Karpas-422 (cell line): ENCODE measurements around the gene CPA2. TPM values are rescaled to one million over a fixed set of nuclear protein-coding genes. Genes with fewer than 3 reads are reported as not detected.
"Not testable (repeated sequence)": the region's sequence is repeated elsewhere in the genome, so short reads cannot be mapped to it uniquely, and the experiment has no call there.

Experiments
- DNase-seq: peaks from one replicate; pipeline ENCODE4 v3.0.0-alpha.2; 2015
- H2AFZ ChIP-seq: fragments of 200-600 bp; sonication (generic); 2 replicates; pipeline ENCODE4 v1.6.1; 2014; ENCODE audit warnings: antibody characterized with exemption, low read length, mixed read lengths
- H3K27ac ChIP-seq: fragments of 200-600 bp; sonication (generic); 2 replicates; pipeline ENCODE4 v1.5.1; 2014; ENCODE audit warnings: mild to moderate bottlenecking, low read length, moderate library complexity
- H3K27me3 ChIP-seq: fragments of 200-600 bp; sonication (generic); 2 replicates; pipeline ENCODE4 v1.6.1; 2014; ENCODE audit warnings: low read length, mixed read lengths
- H3K36me3 ChIP-seq: fragments of 200-600 bp; sonication (generic); 2 replicates; pipeline ENCODE4 v1.6.1; 2014; ENCODE audit warnings: low read length, mixed read lengths; ENCODE audit not compliant: insufficient read depth
- H3K4me1 ChIP-seq: fragments of 200-600 bp; sonication (generic); 2 replicates; pipeline ENCODE4 v1.6.1; 2014; ENCODE audit warnings: mild to moderate bottlenecking, low read length, mixed read lengths
- H3K4me2 ChIP-seq: fragments of 200-600 bp; sonication (generic); 2 replicates; pipeline ENCODE4 v1.6.1; 2014; ENCODE audit warnings: low read length, low read depth, mild to moderate bottlenecking; ENCODE audit not compliant: poor library complexity, severe bottlenecking
- H3K4me3 ChIP-seq: fragments of 200-600 bp; sonication (generic); 2 replicates; pipeline ENCODE4 v1.5.1; 2014; ENCODE audit warnings: mild to moderate bottlenecking, antibody characterized with exemption, low read length, mixed read lengths
- H3K79me2 ChIP-seq: fragments of 200-600 bp; sonication (generic); 2 replicates; pipeline ENCODE4 v1.6.1; 2014; ENCODE audit warnings: mild to moderate bottlenecking, low read length, mixed read lengths
- H3K9ac ChIP-seq: fragments of 200-600 bp; sonication (generic); 2 replicates; pipeline ENCODE4 v1.6.0; 2014; ENCODE audit warnings: low read length
- H3K9me2 ChIP-seq: fragments of 200-600 bp; sonication (generic), shearing (Covaris generic); replicated peaks from 2 replicates; pipeline ENCODE4 v1.6.0; 2014; ENCODE audit warnings: mild to moderate bottlenecking, low read length, moderate library complexity; ENCODE audit not compliant: insufficient read depth
- H3K9me3 ChIP-seq: fragments of 300-700, 200-600 bp; sonication (generic); 2 replicates; pipeline ENCODE4 v1.6.1; 2014; ENCODE audit warnings: low read length, mixed read lengths
- H4K20me1 ChIP-seq: fragments of 200-600 bp; sonication (generic); 2 replicates; pipeline ENCODE4 v1.6.1; 2014; ENCODE audit warnings: mild to moderate bottlenecking, antibody characterized with exemption, low read length, low read depth; ENCODE audit not compliant: insufficient read depth
- total RNA-seq: library from RNA; depleted of rRNA; stranded (reverse); fragments of >200 nt; shearing (Covaris generic); gene quantifications from 2 replicates; pipeline ENCODE4 v1.2.3, GENCODE V29; 2014; ENCODE audit warnings: low replicate concordance

The CPA2 gene
- total RNA-seq, 1 experiment from 2014 or later = not detected

DNA sequence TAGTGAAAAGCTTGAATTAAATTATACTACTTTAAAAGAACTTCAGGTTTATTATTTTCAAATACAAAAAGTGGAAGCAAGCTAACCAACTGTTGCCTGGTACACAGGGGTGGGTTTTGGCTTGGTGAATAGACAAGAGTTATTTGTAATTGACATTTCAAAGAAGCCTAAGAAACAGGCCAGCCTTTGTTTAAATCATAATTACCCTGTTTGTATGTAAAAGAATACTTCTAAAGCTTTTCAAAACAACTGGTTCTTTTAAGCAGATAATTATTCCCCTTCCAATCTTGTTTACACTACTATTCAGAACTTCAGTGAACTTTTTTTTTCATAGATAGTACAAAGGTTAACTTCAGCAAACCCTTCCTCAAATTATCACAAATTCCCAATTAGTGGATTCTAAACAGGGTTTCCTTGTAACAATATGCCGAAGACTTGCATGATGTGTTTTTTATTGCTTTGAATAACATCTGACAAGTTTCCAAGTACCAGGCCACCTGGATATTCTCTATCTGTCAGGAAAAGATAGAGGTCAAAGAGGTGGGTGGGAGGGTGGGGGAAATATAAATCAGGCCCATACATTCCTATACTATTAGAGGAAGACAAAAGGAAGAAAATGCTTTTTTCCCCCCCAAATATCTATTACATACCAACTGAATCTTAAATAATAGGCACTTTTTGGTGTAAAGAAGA, 38.6 kb upstream of the CPA2 start:
- Histone ChIP-seq H2AFZ (no peak overlapping the region), H3K27ac (no peak overlapping the region), H3K36me3 (no peaks in the 10 kb centered on the region), H3K9me3 (no peaks in the 10 kb centered on the region), H4K20me1 (no peaks in the 10 kb centered on the region), H3K79me2 (no peaks in the 10 kb centered on the region), H3K4me1 (no peaks in the 10 kb centered on the region), H3K27me3 (no peaks in the 10 kb centered on the region), H3K9me2 (no peaks in the 10 kb centered on the region), H3K4me3 (no peak overlapping the region), H3K9ac (no peak overlapping the region), H3K4me2 (no peak overlapping the region)
- no peak for DNase-seq

DNA sequence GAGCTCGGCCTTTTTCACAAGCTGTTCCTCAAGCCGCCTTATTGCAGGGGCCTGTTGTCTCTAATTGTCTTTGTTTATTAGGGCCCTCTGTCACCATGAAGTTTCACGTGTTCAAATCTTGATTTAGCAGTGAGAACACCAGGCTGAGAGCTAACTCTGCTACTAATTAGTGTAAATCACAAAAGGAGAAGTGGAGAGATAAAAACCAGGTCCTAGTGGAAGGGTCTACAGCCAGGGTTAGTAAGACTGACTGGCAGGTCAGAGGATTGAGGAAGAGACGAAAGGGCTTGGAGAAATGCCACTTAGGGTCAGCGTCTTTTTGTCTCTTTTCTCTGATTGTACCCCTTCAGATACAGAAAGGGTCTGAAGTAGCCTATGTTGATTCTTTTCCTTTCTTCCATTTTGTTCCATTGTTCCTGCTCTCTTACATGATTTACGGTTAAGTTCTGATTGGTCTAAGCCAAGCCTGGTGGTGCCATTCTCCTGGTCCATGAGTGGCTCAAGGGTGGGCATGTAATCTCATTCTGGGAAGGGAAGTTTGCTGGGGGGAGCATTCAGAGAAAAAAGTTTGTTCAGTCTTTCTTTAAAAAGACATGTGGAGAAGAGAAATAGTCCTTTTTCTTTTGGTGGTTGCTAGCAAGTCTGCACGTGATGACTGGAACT, 37.7 kb upstream of the CPA2 start:
- DNase-seq = no peak
- Histone ChIP-seq H3K79me2 (no peaks in the 10 kb centered on the region), H3K4me1 (no peaks in the 10 kb centered on the region), H3K4me2 (no peak overlapping the region), H3K4me3 (no peak overlapping the region), H3K9me2 (no peaks in the 10 kb centered on the region), H3K9me3 (no peaks in the 10 kb centered on the region), H3K27ac (no peak overlapping the region), H3K27me3 (no peaks in the 10 kb centered on the region), H2AFZ (peak overlapping the region; percentile 36; the same call in 1 of the 2 replicates), H3K36me3 (no peaks in the 10 kb centered on the region), H3K9ac (no peak overlapping the region), H4K20me1 (no peaks in the 10 kb centered on the region)

GRCh38 chr7:130229981-130230380, 36.7 kb upstream of the CPA2 start:
- H3K4me1 ChIP-seq, H3K9me3 ChIP-seq, H3K27ac ChIP-seq, H3K79me2 ChIP-seq, H3K36me3 ChIP-seq, H2AFZ ChIP-seq, DNase-seq, H3K27me3 ChIP-seq, H4K20me1 ChIP-seq, H3K4me3 ChIP-seq, H3K9ac ChIP-seq, H3K4me2 ChIP-seq, H3K9me2 ChIP-seq: not testable (repeated sequence)

- H3K9me2 ChIP-seq = no peaks in the 10 kb centered on the region
- H3K9ac ChIP-seq = no peak overlapping the region
- H3K4me3 ChIP-seq = no peak overlapping the region
- DNase-seq = no peak
- no peaks in the 10 kb centered on the region for H3K4me1 ChIP-seq
- no peak overlapping the region for H3K4me2 ChIP-seq
- no peaks in the 10 kb centered on the region for H4K20me1 ChIP-seq
- H3K9me3 ChIP-seq = no peaks in the 10 kb centered on the region
- H3K36me3 ChIP-seq = no peaks in the 10 kb centered on the region
- H3K27me3 ChIP-seq = no peaks in the 10 kb centered on the region
- H3K79me2 ChIP-seq = no peaks in the 10 kb centered on the region
- no peak overlapping the region for H2AFZ ChIP-seq
- no peak overlapping the region for H3K27ac ChIP-seq
Measured at GRCh38 chr7:130231792-130232191, 34.9 kb upstream of the CPA2 start.

GRCh38 chr7:130232209-130232608, 34.5 kb upstream of the CPA2 start:
- Histone ChIP-seq H3K79me2 (no peaks in the 10 kb centered on the region), H3K4me2 (no peak overlapping the region), H3K4me3 (no peak overlapping the region), H3K27me3 (no peaks in the 10 kb centered on the region), H3K9me2 (no peaks in the 10 kb centered on the region), H3K9me3 (no peaks in the 10 kb centered on the region), H3K36me3 (no peaks in the 10 kb centered on the region), H3K9ac (no peak overlapping the region), H4K20me1 (no peaks in the 10 kb centered on the region), H3K4me1 (no peaks in the 10 kb centered on the region), H3K27ac (no peak overlapping the region), H2AFZ (no peak overlapping the region)
- DNase-seq = no peak

DNA sequence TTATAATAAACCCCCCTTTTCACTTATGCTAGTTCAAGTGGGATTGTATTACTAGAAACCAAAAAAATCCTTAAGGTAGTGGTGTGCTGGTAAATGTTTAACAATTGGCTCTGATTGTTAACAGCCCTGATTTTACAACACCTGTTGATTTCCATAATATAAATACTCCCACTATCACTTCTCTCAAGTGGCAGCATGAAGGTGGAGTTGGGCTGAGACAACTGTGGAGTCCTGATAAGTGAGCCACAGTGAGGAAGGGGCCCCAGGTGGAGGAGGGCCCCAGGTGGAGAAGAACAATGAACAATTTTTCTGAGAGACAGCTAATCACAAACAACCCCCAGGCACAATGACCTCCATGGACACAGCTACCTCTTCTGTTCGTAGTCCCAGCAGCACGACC, 32.6 kb upstream of the CPA2 start:
- Histone ChIP-seq H3K9ac (no peak overlapping the region), H3K36me3 (no peaks in the 10 kb centered on the region), H4K20me1 (no peaks in the 10 kb centered on the region), H3K27me3 (no peaks in the 10 kb centered on the region), H3K9me2 (no peaks in the 10 kb centered on the region), H3K4me1 (no peaks in the 10 kb centered on the region), H2AFZ (no peak overlapping the region), H3K9me3 (no peaks in the 10 kb centered on the region), H3K4me2 (no peak overlapping the region), H3K79me2 (no peaks in the 10 kb centered on the region), H3K27ac (no peak overlapping the region), H3K4me3 (no peak overlapping the region)
- DNase-seq = no peak

GRCh38 chr7:130236361-130236760, 30.3 kb upstream of the CPA2 start:
- not testable (repeated sequence) for DNase-seq, H3K9ac ChIP-seq, H3K27ac ChIP-seq, H3K4me1 ChIP-seq, H3K79me2 ChIP-seq, H3K9me3 ChIP-seq, H3K9me2 ChIP-seq, H3K36me3 ChIP-seq, H3K27me3 ChIP-seq, H4K20me1 ChIP-seq, H3K4me3 ChIP-seq, H3K4me2 ChIP-seq, H2AFZ ChIP-seq

GRCh38 chr7:130240240-130240639, 26.4 kb upstream of the CPA2 start:
- Histone ChIP-seq H4K20me1 (no peaks in the 10 kb centered on the region), H3K27ac (no peak overlapping the region), H3K4me2 (no peak overlapping the region), H3K27me3 (no peaks in the 10 kb centered on the region), H2AFZ (no peak overlapping the region), H3K79me2 (no peaks in the 10 kb centered on the region), H3K4me3 (no peak overlapping the region), H3K36me3 (no peaks in the 10 kb centered on the region), H3K9me2 (no peaks in the 10 kb centered on the region), H3K4me1 (no peaks in the 10 kb centered on the region), H3K9ac (no peak overlapping the region), H3K9me3 (no peaks in the 10 kb centered on the region)
- DNase-seq = no peak
